ENCODE data around the gene VSNL1.

VSNL1 gene

DNA sequence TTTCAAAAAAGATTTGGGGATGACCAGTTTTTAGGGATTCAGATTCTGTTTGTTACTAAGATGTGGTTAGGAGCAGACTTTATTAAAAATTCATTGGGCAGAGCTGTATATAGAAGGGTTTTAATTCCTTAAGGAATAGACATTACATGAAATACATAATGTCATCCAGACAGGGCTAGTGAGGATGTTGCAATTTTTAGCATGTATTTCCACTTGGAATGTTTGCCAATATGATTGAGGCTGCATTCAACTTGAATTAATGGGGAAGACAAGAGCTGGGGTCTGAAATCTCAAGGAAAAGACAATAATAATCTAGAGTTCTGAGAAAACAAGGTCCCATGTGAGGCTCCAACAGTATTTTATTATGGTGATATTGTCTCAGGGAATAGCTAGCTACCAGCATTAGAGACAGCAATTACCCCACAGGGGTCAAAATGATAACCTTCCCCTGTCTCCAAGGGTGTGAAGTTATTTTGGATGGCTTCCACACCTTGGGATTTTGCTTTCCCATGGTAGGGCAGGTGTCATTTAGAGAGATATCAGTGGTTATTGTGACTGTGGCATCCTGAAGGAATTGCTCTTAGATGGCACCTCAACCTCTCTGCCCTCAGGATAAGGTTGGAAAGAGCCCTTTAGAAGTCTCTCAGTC lies 60.2 kb downstream of the VSNL1 start:
- H3K27ac ChIP-seq = no peak overlapping the region
- no peak for TF ChIP-seq ZFX (IDR thresholded peaks at IDR 0.05)
- TF ChIP-seq, protein P1, sequence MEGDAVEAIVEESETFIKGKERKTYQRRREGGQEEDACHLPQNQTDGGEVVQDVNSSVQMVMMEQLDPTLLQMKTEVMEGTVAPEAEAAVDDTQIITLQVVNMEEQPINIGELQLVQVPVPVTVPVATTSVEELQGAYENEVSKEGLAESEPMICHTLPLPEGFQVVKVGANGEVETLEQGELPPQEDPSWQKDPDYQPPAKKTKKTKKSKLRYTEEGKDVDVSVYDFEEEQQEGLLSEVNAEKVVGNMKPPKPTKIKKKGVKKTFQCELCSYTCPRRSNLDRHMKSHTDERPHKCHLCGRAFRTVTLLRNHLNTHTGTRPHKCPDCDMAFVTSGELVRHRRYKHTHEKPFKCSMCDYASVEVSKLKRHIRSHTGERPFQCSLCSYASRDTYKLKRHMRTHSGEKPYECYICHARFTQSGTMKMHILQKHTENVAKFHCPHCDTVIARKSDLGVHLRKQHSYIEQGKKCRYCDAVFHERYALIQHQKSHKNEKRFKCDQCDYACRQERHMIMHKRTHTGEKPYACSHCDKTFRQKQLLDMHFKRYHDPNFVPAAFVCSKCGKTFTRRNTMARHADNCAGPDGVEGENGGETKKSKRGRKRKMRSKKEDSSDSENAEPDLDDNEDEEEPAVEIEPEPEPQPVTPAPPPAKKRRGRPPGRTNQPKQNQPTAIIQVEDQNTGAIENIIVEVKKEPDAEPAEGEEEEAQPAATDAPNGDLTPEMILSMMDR (conservative IDR thresholded peaks at IDR 0.05) = no peak

DNA sequence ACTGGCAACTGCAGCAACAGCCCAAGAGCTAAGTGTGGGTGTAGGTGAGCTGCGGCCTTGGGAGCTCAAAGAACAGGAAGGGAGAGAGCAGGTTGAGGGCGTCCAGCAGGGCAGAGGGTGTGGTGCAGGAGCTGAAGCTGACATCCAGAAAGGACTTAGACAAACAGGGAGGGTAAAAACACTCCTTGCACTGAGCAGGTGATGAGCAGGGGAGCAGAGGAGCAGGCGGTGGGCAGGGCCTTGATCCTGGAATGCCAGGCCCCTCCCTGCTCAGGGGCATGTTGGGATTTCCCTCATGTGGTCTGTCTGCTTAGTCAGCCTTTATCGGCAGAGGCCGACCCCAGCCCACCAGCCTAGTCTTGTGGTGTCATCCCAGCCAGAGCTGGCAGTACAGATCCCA lies 63.6 kb downstream of the VSNL1 start:
- no peak overlapping the region for H3K27ac ChIP-seq
- TF ChIP-seq, protein P1 (conservative IDR thresholded peaks at IDR 0.05) = no peak
- no peak for TF ChIP-seq ZFX (IDR thresholded peaks at IDR 0.05)

DNA sequence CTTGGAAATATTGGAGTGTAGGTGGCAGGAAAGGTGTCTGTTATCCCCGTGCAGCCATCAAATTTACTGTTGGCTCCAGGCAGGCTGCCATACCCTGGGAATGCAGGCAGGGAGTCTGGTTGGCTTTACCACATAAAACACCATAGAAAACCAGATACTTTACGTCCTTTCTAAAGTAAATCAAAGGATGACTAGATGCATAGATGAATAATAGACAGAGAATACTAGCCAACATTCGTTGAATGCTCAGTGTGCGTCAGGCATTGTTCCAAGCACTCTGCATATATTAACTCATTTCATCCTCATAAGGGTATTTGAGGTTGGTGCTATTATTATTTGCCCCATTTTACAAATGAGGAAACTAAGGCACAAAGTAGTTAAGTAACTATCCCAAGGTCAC lies 65.2 kb downstream of the VSNL1 start:
- no peak overlapping the region for H3K27ac ChIP-seq
- no peak for TF ChIP-seq ZFX (IDR thresholded peaks at IDR 0.05)
- TF ChIP-seq, protein P1 (conservative IDR thresholded peaks at IDR 0.05) = no peak

DNA sequence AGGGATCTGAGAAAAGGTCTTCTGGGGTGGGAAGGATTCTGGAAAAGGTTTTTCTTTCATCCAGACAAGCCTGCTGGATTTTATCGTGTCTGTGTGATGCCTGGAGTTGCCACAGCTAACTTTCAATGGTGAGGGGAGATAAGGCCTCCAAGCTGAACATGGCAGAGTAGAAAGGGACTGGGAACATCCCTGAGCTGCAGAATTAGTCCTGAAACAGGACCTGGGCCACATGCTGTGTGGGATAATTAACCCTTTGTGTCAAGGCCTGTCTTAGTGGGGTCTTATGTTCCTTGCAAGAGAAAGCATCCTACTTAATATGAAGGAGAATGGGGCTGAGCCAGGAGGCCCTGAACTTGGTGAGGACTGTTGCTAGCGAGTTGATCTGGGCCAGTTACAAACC lies 66.4 kb downstream of the VSNL1 start:
- H3K27ac ChIP-seq = no peak overlapping the region
- no peak for TF ChIP-seq ZFX (IDR thresholded peaks at IDR 0.05)
- TF ChIP-seq, protein P1 (conservative IDR thresholded peaks at IDR 0.05) = no peak

DNA sequence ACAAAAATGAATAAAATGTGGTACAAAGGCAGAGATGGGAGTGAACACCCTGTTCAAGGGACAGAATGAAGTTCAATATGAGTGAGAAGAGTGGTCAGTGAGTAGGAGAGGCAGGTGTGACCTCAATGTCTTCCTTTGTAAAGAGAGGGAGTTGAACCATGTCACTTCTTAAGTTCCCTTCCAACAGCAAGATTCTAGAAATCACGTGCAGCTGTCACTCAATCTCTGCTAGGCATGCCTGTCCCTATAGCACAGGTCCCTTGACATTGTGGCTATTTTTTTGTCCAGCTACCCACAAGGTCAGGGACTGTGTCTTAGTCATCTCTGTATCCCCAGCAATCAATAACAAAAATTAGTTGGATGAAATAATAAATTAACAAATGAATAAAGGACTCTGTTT lies 66.9 kb downstream of the VSNL1 start:
- TF ChIP-seq, protein P1 (conservative IDR thresholded peaks at IDR 0.05) = no peak
- TF ChIP-seq ZFX (IDR thresholded peaks at IDR 0.05) = no peak
- H3K27ac ChIP-seq = no peak overlapping the region

DNA sequence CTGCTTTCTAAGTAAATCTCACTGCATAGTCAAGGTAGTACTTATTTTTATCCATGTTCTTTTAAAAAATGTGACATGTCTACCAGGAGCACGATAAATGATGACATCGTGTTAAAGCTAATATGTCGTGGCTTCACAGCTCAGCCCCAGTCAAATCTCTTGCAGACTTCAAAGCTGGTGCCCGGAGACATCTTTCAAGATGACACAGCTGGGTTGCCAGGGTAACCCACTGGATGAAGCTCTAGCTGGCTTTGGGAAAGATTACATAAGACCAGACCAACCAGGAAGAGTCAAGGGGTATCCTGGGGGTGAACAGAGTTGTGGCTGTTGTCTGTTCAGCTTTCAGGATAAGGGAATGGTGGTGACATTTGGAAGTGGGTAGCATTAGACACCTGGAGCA lies 67.8 kb downstream of the VSNL1 start:
- H3K27ac ChIP-seq = no peak overlapping the region

DNA sequence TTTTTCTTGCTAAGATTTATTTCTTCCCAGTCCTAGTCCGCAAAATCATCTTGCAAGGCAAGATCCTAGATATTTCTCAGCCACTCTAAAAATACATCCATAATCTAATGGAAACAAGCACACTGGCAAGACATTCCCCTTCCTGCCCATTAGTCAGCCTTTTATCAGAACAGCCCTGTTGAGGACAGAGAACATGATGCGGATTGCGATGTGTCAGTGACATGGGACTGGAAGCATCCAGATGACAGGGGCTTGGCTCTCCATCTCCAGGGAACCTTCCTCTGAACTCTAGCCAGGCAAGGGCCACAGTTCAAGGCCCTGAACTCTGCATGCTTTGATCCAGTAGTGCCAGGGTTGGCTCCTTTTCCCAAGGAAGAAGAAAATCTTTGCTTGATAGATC lies 70.0 kb downstream of the VSNL1 start:
- no peak overlapping the region for H3K27ac ChIP-seq
- TF ChIP-seq ZFX (IDR thresholded peaks at IDR 0.05) = no peak
- TF ChIP-seq, protein P1 (conservative IDR thresholded peaks at IDR 0.05) = no peak

More for the DNA sequence above, 67.8 kb downstream of the VSNL1 start:
- TF ChIP-seq, protein P1 (conservative IDR thresholded peaks at IDR 0.05) = no peak
- TF ChIP-seq ZFX (IDR thresholded peaks at IDR 0.05) = no peak

All from C4-2B (cell line).